GM12874 (cell line): ENCODE measurements around the gene CHMP4A.

Experiments used
- TF ChIP-seq, protein P1 (sequence below): IDR thresholded peaks from 2 replicates; pipeline ENCODE4 v1.5.1; 2011; ENCODE audit warnings: low read depth, mild to moderate bottlenecking, control low read depth, low read length, moderate library complexity; ENCODE audit not compliant: insufficient read depth

CHMP4A gene

DNA sequence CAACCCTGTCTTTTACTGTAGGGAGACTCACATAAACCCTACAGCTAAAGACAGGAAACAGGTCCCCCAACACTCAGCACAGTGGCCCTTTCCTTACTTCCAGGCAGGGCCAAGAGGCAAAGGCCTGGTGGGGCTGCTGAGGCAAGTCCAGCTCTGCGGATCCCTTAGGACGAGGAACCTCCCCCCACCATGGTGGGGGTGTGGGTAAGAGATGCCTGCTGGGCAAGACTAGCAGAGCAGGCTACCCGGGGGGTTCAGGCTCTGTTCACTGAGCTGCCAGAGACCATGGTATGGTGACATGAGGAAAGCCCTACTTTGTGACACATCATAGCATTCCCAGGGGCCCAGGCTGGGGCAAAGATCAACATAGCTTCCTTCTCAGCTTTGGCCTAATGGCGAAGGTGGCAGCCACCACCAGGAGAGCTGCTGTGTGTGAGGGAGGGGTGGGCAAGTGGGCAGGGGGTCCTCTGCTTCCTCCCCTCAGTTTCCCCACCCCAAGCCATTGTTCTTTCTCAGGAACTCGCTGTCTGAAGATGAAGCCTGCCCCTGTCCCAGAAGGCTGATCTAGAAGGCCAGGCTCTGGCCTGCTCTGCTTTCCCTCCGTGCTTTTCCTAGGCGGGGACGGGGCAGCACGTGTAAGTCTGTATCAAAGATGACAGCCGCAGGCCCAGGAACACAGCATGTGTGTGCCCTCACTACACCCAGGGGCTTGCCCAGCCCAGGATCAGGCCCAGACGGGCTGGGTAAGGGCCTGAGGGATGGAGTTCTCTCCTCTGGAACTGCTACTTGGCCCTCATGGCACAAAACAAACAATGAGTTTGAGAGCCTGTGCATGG lies 39.2 kb upstream of the CHMP4A start:
- TF ChIP-seq, protein P1, sequence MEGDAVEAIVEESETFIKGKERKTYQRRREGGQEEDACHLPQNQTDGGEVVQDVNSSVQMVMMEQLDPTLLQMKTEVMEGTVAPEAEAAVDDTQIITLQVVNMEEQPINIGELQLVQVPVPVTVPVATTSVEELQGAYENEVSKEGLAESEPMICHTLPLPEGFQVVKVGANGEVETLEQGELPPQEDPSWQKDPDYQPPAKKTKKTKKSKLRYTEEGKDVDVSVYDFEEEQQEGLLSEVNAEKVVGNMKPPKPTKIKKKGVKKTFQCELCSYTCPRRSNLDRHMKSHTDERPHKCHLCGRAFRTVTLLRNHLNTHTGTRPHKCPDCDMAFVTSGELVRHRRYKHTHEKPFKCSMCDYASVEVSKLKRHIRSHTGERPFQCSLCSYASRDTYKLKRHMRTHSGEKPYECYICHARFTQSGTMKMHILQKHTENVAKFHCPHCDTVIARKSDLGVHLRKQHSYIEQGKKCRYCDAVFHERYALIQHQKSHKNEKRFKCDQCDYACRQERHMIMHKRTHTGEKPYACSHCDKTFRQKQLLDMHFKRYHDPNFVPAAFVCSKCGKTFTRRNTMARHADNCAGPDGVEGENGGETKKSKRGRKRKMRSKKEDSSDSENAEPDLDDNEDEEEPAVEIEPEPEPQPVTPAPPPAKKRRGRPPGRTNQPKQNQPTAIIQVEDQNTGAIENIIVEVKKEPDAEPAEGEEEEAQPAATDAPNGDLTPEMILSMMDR, result no peak

DNA sequence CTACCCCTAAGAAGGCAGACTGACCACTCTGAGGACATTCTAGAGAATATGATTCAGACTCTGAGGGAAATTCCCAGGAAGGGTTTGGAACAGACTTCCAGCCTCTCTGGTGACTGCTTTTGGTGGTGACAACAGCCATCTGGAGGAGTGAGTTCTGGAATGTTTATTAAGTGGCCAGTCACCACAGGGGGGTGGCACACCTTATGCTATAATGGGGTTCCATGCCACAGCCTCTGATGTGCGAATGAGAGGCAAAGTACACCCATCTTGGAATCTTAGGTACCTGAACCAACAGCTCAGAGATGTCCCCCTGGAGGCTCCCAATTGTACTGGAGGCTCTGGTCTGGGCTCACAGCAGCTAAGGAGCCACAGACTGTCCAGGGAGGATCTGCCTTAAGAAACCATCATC lies 38.6 kb upstream of the CHMP4A start:
- TF ChIP-seq, protein P1, result no peak

DNA sequence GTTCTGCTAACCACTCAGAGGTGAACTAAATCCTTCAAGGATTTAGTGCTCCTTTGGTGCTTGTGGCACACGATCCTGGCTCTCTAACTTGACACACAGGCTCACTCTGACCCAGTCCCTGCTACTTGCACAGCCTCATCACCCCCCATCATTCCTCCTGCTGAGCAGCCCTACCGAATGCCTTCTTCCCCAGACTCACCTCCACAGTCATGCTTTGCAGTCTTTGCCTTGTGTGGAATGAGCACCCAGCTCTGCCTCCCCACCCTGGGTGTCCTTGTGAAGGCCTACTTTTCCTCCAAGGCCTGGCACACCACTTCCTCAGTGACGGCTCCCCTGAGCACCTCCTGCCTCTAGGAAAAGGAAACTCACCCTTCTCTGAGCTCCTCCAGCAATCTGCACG lies 37.1 kb upstream of the CHMP4A start:
- TF ChIP-seq, protein P1, result no peak

DNA sequence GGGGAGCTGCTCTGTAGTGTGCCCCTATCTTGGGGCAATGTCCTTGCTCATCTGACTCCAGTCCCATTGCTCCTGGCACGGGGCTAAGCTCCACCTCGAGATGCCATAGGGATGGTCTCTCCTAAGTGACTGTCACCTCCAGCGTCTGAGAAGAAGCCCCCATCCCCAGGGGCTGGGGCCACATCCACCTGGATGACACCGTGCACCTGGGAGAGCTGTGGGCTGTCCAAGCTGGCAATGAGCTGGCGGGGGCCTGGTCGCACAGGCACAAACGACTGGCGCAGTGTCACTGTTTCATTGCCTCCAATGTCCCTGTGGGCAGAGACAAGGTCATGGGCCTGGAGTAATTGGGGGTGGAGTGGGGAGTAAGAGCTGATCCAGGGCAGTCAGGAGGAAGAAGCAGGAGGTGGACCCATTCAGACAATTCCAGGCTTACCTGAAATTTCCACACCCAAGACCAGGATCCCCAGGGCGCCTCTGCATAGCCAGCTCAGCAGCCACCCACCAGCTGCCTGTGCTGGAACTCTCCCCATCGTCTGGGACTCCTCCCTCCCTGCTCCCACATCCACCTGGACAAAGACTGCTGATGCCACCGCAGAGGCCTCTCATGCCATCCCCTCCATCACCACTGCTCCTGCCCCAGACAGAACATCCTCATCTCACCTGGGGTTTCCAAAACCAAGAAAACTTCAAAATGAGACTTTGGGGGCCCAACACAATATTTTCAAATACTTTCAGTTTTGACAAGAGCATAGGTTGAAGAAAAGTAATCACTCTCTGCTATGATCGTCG lies 36.1 kb upstream of the CHMP4A start:
- TF ChIP-seq, protein P1, result no peak

DNA sequence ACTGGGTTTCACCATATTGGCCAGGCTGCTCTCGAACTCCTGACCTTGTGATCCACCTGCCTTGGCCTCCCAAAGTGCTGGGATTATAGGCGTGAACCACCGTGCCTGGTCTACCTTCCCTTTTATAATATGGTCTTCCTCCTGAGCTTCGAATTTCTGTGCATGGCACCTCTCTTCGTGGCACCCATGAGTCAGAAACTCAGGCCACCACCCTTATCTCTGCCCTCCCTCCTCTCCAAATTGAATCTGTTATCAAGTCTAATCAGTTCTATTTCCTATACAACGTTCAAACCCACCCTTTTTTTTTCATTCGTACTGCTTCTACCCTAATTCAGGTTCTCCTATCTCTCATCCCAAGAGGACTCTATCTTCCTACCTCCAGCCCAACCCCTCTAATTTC lies 34.1 kb upstream of the CHMP4A start:
- TF ChIP-seq, protein P1, result no peak

DNA sequence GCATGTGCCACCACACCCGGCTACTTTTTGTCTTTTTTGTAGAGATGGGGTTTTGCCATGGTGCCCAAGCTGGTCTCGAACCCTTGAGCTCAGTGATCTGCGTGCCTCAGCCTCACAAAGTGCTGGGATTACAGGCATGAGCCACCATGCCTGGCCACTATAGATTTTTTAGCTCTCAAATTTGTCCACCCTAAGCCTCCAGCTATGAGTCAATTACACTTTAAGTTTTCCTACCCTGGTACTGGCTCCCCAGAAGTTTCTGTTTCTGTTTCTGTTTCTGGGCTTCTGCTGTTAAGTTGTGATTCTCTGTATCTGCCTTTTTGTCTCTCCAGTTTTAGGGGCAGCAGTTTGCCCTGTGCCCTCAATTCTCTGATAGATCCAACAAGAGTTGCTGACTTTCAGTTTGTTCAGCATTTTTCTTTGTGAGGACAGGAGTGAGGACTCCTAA lies 33.5 kb upstream of the CHMP4A start:
- TF ChIP-seq, protein P1, result no peak

DNA sequence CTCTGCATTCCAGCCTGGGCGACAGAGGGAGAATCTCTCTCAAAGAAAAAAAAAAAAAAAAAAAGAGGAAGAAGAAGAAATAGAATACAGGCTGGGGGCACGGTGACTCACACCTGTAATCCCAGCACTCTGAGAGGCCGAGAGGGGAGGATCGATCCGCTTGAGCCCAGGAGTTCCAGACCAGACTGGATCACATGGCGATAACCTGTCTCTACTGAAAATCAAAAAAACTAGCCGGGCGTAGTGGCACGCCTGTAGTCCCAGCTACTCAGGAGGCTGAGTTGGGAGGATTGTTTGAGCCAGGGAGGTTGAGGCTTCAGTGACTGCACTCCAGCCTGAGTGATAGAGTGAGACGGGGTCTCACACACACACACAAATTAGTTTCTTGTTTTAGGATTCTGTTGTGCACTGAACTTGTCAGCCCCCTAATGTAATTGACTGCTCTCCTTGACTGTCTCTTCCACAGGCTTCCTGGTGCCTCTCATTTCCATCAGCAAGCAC lies 30.1 kb upstream of the CHMP4A start:
- TF ChIP-seq, protein P1, result no peak
